GM18951 (cell line): Measurements from ENCODE around the gene CDC25A.

Experiments used
- POLR2A ChIP-seq: IDR thresholded peaks from 4 replicates; pipeline ENCODE4 v1.6.1; 2011; ENCODE audit warnings: mild to moderate bottlenecking; ENCODE audit not compliant: insufficient read length, insufficient read depth; ENCODE audit errors: extremely low read depth
- in situ Hi-C: fragments of 300-500 bp; cut with MboI; formaldehyde crosslinking; loops from one replicate; pipeline ENCODE4 v1.12.0; 2022; ENCODE audit warnings: low sequenced_read_pairs, mixed read lengths, inconsistent platforms; ENCODE audit not compliant: unreplicated experiment

Gene CDC25A

GRCh38 chr3:48143992-48144391 lies 44.2 kb downstream of the CDC25A start:
- in situ Hi-C loops: no loop called here
- no peak for TF ChIP-seq POLR2A

- TF ChIP-seq POLR2A: no peak
- in situ Hi-C loops: no loop called here
Observed at GRCh38 chr3:48143567-48143966, 44.6 kb downstream of the CDC25A start.

GRCh38 chr3:48142316-48142870 lies 45.8 kb downstream of the CDC25A start:
- in situ Hi-C loops: no loop called here
- TF ChIP-seq POLR2A: no peak

- in situ Hi-C loops: no loop called here
- TF ChIP-seq POLR2A: no peak
Observed at GRCh38 chr3:48141604-48142137, 46.5 kb downstream of the CDC25A start.

GRCh38 chr3:48140936-48141603 lies 47.1 kb downstream of the CDC25A start:
- in situ Hi-C loops: no loop called here
- TF ChIP-seq POLR2A: no peak

- in situ Hi-C loops: no loop called here
Observed at GRCh38 chr3:48140336-48140757, 47.9 kb downstream of the CDC25A start.

GRCh38 chr3:48137425-48137999 lies 50.7 kb downstream of the CDC25A start:
- TF ChIP-seq POLR2A: no peak
- in situ Hi-C loops: no loop called here

More at GRCh38 chr3:48140336-48140757, 47.9 kb downstream of the CDC25A start:
- TF ChIP-seq POLR2A: no peak

- in situ Hi-C loops: no loop called here
- no peak for TF ChIP-seq POLR2A
Observed at GRCh38 chr3:48135552-48136495, 52.4 kb downstream of the CDC25A start.

GRCh38 chr3:48130321-48130904 lies 57.8 kb downstream of the CDC25A start:
- in situ Hi-C loops: no loop called here
- TF ChIP-seq POLR2A: no peak

- no peak for TF ChIP-seq POLR2A
- in situ Hi-C loops: no loop called here
Observed at GRCh38 chr3:48129921-48130320, 58.3 kb downstream of the CDC25A start.

- TF ChIP-seq POLR2A: no peak
- in situ Hi-C loops: no loop called here
Observed at GRCh38 chr3:48128774-48129173, 59.4 kb downstream of the CDC25A start.

GRCh38 chr3:48125886-48126622 lies 62.2 kb downstream of the CDC25A start:
- in situ Hi-C loops: no loop called here
- TF ChIP-seq POLR2A: no peak
